OCI-LY1 (cell line): ENCODE measurements around the gene DCAF4L1.

Experiments used
- H2AFZ ChIP-seq: fragments of 200-600 bp; sonication (generic), shearing (Covaris generic); 2 replicates; pipeline ENCODE4 v1.6.0; 2014; ENCODE audit warnings: antibody characterized with exemption, mild to moderate bottlenecking, low read length
- H3F3A ChIP-seq: fragments of 200-600 bp; sonication (generic), shearing (Covaris generic); 2 replicates; pipeline ENCODE4 v1.6.0; 2014; ENCODE audit warnings: mild to moderate bottlenecking, antibody characterized with exemption, low read length, moderate library complexity; ENCODE audit not compliant: insufficient read depth
- H3K27ac ChIP-seq: fragments of 200-600 bp; sonication (generic); 2 replicates; pipeline ENCODE4 v1.5.1; 2014; ENCODE audit warnings: low read length, mixed run types, mild to moderate bottlenecking, low read depth; ENCODE audit not compliant: poor library complexity, severe bottlenecking
- H3K27me3 ChIP-seq: fragments of 200-600 bp; sonication (generic); 2 replicates; pipeline ENCODE4 v1.6.0; 2014; ENCODE audit warnings: antibody characterized with exemption, mild to moderate bottlenecking, low read length, moderate library complexity; ENCODE audit not compliant: insufficient read depth
- H3K36me3 ChIP-seq: fragments of 200-600 bp; sonication (generic); 2 replicates; pipeline ENCODE4 v1.6.1; 2014; ENCODE audit warnings: mild to moderate bottlenecking, antibody characterized with exemption, low read length, moderate library complexity, mixed read lengths; ENCODE audit not compliant: insufficient read depth
- H3K4me1 ChIP-seq: fragments of 200-600 bp; sonication (generic); 2 replicates; pipeline ENCODE4 v1.5.1; 2014; ENCODE audit warnings: mild to moderate bottlenecking, low read length, moderate library complexity; ENCODE audit not compliant: insufficient read depth, severe bottlenecking
- H3K4me2 ChIP-seq: fragments of 200-600 bp; sonication (generic), shearing (Covaris generic); 2 replicates; pipeline ENCODE4 v1.6.1; 2014; ENCODE audit warnings: low read length
- H3K4me3 ChIP-seq: fragments of 200-600 bp; sonication (generic); 2 replicates; pipeline ENCODE4 v1.5.1; 2014; ENCODE audit warnings: low read length, low read depth, mild to moderate bottlenecking, mixed read lengths; ENCODE audit not compliant: poor library complexity, severe bottlenecking
- H3K79me2 ChIP-seq: fragments of 200-600 bp; shearing (Covaris generic); 2 replicates; pipeline ENCODE4 v1.6.1; 2016; ENCODE audit warnings: mixed run types, low read length, mixed read lengths; ENCODE audit not compliant: insufficient read depth
- H3K9ac ChIP-seq: fragments of 200-600 bp; sonication (generic), shearing (Covaris generic); 2 replicates; pipeline ENCODE4 v1.6.1; 2014; ENCODE audit warnings: mild to moderate bottlenecking, low read length, mixed read lengths
- H3K9me2 ChIP-seq: fragments of 200-600 bp; sonication (generic), shearing (Covaris generic); 2 replicates; pipeline ENCODE4 v1.6.1; 2014; ENCODE audit warnings: low read depth, mild to moderate bottlenecking, low read length, mixed read lengths
- H3K9me3 ChIP-seq: fragments of 200-600 bp; shearing (Covaris generic); 2 replicates; pipeline ENCODE4 v1.6.1; 2014; ENCODE audit warnings: low read length, mixed read lengths
- H4K20me1 ChIP-seq: fragments of 200-600 bp; sonication (generic), shearing (Covaris generic); 2 replicates; pipeline ENCODE4 v1.6.0; 2016; ENCODE audit warnings: mild to moderate bottlenecking, low read length; ENCODE audit not compliant: insufficient read depth
- CTCF ChIP-seq: fragments of 200-600 bp; sonication (generic), shearing (Covaris generic); IDR thresholded peaks from 2 replicates; pipeline ENCODE4 v1.5.1; 2017; ENCODE audit warnings: mild to moderate bottlenecking, antibody characterized with exemption, low read length, moderate library complexity, mixed read lengths
- EZH2 ChIP-seq: fragments of 200-600 bp; sonication (generic), shearing (Covaris generic); IDR thresholded peaks from 2 replicates; pipeline ENCODE4 v1.8.0; 2017; ENCODE audit warnings: borderline replicate concordance, mixed run types, mild to moderate bottlenecking, antibody characterized with exemption, low read length, moderate library complexity, mixed read lengths

DCAF4L1 gene

GRCh38 chr4:41967392-41967791 lies 14.2 kb upstream of the DCAF4L1 start:
- no peak overlapping the region for H3K4me3 ChIP-seq
- H3K27me3 ChIP-seq, result no peaks in the 10 kb centered on the region
- no peak overlapping the region for H3K27ac ChIP-seq
- no peak for TF ChIP-seq CTCF
- TF ChIP-seq EZH2, result no peak
- H3K4me2 ChIP-seq, result no peak overlapping the region
- no peak overlapping the region for H2AFZ ChIP-seq
- no peaks in the 10 kb centered on the region for H3K9me2 ChIP-seq
- no peaks in the 10 kb centered on the region; the same call in 1 of the 2 replicates for H3F3A ChIP-seq
- H3K79me2 ChIP-seq, result no peaks in the 10 kb centered on the region
- H3K4me1 ChIP-seq, result no peaks in the 10 kb centered on the region
- H4K20me1 ChIP-seq, result no peaks in the 10 kb centered on the region
- no peaks in the 10 kb centered on the region for H3K9me3 ChIP-seq
- no peaks in the 10 kb centered on the region for H3K36me3 ChIP-seq
- H3K9ac ChIP-seq, result no peak overlapping the region

GRCh38 chr4:41969671-41970070 lies 11.9 kb upstream of the DCAF4L1 start:
- Histone ChIP-seq H3K9me3 (no peaks in the 10 kb centered on the region), H3K4me3 (no peak overlapping the region), H3K27ac (no peak overlapping the region), H4K20me1 (no peaks in the 10 kb centered on the region), H3K79me2 (no peaks in the 10 kb centered on the region), H3F3A (no peaks in the 10 kb centered on the region), H3K4me1 (no peaks in the 10 kb centered on the region), H3K4me2 (no peak overlapping the region), H2AFZ (no peak overlapping the region), H3K9ac (no peak overlapping the region), H3K27me3 (no peaks in the 10 kb centered on the region), H3K9me2 (no peaks in the 10 kb centered on the region), H3K36me3 (no peaks in the 10 kb centered on the region)
- no peak for TF ChIP-seq CTCF
- no peak for TF ChIP-seq EZH2

GRCh38 chr4:41975341-41975740 lies 6.2 kb upstream of the DCAF4L1 start:
- Histone ChIP-seq H3K9me2 (no peaks in the 10 kb centered on the region), H3K36me3 (no peaks in the 10 kb centered on the region), H3F3A (no peaks in the 10 kb centered on the region), H3K4me2 (no peak overlapping the region), H3K27ac (no peak overlapping the region), H4K20me1 (no peaks in the 10 kb centered on the region), H2AFZ (no peak overlapping the region), H3K9me3 (no peaks in the 10 kb centered on the region), H3K9ac (no peak overlapping the region), H3K4me1 (no peaks in the 10 kb centered on the region), H3K27me3 (no peaks in the 10 kb centered on the region), H3K79me2 (no peaks in the 10 kb centered on the region), H3K4me3 (no peak overlapping the region)
- TF ChIP-seq EZH2 (no peak), CTCF (no peak)
